ENCODE measurements around the gene KCNJ10.

The KCNJ10 gene

DNA sequence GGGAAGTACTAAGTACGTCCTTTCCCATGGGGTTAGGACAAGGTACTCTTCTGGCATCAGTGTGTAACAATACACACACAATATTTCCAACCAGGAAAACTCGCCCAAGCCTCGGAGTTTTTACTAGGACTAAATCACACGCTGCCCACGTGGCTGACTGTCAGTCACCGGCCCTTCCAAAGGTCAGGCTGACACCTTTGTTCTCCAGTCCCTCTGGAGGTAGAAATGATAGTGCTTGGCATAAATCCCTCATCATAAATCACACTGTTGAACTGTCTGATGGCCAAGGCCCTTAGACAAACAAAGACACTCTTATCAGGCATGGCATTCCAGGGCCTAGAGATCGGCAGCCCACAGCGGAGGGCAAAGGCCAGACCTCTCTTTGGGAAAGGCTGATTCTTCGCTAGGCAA, 99.0 kb downstream of the KCNJ10 start:
- TF ChIP-seq, protein P1, sequence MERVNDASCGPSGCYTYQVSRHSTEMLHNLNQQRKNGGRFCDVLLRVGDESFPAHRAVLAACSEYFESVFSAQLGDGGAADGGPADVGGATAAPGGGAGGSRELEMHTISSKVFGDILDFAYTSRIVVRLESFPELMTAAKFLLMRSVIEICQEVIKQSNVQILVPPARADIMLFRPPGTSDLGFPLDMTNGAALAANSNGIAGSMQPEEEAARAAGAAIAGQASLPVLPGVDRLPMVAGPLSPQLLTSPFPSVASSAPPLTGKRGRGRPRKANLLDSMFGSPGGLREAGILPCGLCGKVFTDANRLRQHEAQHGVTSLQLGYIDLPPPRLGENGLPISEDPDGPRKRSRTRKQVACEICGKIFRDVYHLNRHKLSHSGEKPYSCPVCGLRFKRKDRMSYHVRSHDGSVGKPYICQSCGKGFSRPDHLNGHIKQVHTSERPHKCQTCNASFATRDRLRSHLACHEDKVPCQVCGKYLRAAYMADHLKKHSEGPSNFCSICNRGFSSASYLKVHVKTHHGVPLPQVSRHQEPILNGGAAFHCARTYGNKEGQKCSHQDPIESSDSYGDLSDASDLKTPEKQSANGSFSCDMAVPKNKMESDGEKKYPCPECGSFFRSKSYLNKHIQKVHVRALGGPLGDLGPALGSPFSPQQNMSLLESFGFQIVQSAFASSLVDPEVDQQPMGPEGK (CRISPR knock-in tag; IDR thresholded peaks at IDR 0.05; ENCODE audit: borderline replicate concordance) = no peak
- TF ChIP-seq ZFP30 (CRISPR knock-in tag; IDR thresholded peaks at IDR 0.05) = no peak
- TF ChIP-seq CSDC2 (CRISPR knock-in tag; IDR thresholded peaks at IDR 0.05) = no peak
- TF ChIP-seq TCF4 (CRISPR knock-in tag; IDR thresholded peaks at IDR 0.05; ENCODE audit: borderline replicate concordance) = no peak
- TF ChIP-seq ZFP3 (CRISPR knock-in tag; IDR thresholded peaks at IDR 0.05) = no peak
- no peak for TF ChIP-seq ISL1 (CRISPR knock-in tag; IDR thresholded peaks at IDR 0.05)
- TF ChIP-seq ESRRG (CRISPR knock-in tag; IDR thresholded peaks at IDR 0.05) = no peak
- TF ChIP-seq PPARA (CRISPR knock-in tag; IDR thresholded peaks at IDR 0.05; ENCODE audit: borderline replicate concordance) = no peak
- TF ChIP-seq ARNTL (CRISPR knock-in tag; IDR thresholded peaks at IDR 0.05; ENCODE audit: borderline replicate concordance, low read depth) = no peak
- no peak for TF ChIP-seq SNAI2 (CRISPR knock-in tag; IDR thresholded peaks at IDR 0.05)
- TF ChIP-seq, protein P2, sequence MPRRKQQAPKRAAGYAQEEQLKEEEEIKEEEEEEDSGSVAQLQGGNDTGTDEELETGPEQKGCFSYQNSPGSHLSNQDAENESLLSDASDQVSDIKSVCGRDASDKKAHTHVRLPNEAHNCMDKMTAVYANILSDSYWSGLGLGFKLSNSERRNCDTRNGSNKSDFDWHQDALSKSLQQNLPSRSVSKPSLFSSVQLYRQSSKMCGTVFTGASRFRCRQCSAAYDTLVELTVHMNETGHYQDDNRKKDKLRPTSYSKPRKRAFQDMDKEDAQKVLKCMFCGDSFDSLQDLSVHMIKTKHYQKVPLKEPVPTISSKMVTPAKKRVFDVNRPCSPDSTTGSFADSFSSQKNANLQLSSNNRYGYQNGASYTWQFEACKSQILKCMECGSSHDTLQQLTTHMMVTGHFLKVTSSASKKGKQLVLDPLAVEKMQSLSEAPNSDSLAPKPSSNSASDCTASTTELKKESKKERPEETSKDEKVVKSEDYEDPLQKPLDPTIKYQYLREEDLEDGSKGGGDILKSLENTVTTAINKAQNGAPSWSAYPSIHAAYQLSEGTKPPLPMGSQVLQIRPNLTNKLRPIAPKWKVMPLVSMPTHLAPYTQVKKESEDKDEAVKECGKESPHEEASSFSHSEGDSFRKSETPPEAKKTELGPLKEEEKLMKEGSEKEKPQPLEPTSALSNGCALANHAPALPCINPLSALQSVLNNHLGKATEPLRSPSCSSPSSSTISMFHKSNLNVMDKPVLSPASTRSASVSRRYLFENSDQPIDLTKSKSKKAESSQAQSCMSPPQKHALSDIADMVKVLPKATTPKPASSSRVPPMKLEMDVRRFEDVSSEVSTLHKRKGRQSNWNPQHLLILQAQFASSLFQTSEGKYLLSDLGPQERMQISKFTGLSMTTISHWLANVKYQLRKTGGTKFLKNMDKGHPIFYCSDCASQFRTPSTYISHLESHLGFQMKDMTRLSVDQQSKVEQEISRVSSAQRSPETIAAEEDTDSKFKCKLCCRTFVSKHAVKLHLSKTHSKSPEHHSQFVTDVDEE (CRISPR knock-in tag; IDR thresholded peaks at IDR 0.05) = no peak
- TF ChIP-seq, protein P3, sequence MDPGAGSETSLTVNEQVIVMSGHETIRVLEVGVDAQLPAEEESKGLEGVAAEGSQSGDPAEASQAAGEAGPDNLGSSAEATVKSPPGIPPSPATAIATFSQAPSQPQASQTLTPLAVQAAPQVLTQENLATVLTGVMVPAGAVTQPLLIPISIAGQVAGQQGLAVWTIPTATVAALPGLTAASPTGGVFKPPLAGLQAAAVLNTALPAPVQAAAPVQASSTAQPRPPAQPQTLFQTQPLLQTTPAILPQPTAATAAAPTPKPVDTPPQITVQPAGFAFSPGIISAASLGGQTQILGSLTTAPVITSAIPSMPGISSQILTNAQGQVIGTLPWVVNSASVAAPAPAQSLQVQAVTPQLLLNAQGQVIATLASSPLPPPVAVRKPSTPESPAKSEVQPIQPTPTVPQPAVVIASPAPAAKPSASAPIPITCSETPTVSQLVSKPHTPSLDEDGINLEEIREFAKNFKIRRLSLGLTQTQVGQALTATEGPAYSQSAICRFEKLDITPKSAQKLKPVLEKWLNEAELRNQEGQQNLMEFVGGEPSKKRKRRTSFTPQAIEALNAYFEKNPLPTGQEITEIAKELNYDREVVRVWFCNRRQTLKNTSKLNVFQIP (CRISPR knock-in tag; IDR thresholded peaks at IDR 0.05; ENCODE audit: borderline replicate concordance, low read depth) = no peak
- no peak for TF ChIP-seq BACH2 (CRISPR knock-in tag; IDR thresholded peaks at IDR 0.05; ENCODE audit: borderline replicate concordance)
- TF ChIP-seq, protein P4, sequence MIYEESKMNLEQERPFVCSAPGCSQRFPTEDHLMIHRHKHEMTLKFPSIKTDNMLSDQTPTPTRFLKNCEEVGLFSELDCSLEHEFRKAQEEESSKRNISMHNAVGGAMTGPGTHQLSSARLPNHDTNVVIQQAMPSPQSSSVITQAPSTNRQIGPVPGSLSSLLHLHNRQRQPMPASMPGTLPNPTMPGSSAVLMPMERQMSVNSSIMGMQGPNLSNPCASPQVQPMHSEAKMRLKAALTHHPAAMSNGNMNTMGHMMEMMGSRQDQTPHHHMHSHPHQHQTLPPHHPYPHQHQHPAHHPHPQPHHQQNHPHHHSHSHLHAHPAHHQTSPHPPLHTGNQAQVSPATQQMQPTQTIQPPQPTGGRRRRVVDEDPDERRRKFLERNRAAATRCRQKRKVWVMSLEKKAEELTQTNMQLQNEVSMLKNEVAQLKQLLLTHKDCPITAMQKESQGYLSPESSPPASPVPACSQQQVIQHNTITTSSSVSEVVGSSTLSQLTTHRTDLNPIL (CRISPR knock-in tag; IDR thresholded peaks at IDR 0.05; ENCODE audit: low read depth) = no peak
- TF ChIP-seq ZC3H10 (CRISPR knock-in tag; IDR thresholded peaks at IDR 0.05) = no peak
- no peak for TF ChIP-seq RARB (CRISPR knock-in tag; IDR thresholded peaks at IDR 0.05)
- no peak for TF ChIP-seq OSR1 (CRISPR knock-in tag; IDR thresholded peaks at IDR 0.05)
- no peak for TF ChIP-seq ZNF565 (CRISPR knock-in tag; conservative IDR thresholded peaks at IDR 0.05; ENCODE audit: low read depth)
- ATAC-seq = no peak

DNA sequence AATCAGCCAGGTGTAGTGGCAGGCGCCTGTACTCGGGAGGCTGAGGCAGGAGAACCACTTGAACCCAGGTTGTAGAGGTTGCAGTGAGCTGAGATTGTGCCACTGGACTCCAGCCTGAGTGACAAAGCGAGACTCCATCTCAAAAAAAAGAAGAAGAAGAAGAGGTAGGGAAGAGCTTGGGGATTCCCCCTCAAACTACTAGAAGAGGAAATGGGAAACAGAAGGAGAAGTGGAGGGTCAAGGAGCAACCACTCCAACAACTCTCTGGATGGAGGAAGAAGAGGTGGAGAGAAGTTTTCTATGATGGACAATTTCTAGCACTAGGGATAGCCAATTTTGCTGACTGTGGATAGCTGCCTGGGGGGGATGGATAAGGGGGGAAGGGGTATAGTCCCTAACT, 101.1 kb downstream of the KCNJ10 start:
- ATAC-seq = no peak
- no peak for TF ChIP-seq ZFP3 (CRISPR knock-in tag; IDR thresholded peaks at IDR 0.05)
- TF ChIP-seq TCF4 (CRISPR knock-in tag; IDR thresholded peaks at IDR 0.05; ENCODE audit: borderline replicate concordance) = no peak
- no peak for TF ChIP-seq SNAI2 (CRISPR knock-in tag; IDR thresholded peaks at IDR 0.05)
- no peak for TF ChIP-seq ARNTL (CRISPR knock-in tag; IDR thresholded peaks at IDR 0.05; ENCODE audit: borderline replicate concordance, low read depth)
- TF ChIP-seq ZNF70 (CRISPR knock-in tag; IDR thresholded peaks at IDR 0.05) = no peak
- TF ChIP-seq, protein P1 (CRISPR knock-in tag; IDR thresholded peaks at IDR 0.05; ENCODE audit: borderline replicate concordance) = no peak
- no peak for TF ChIP-seq BACH2 (CRISPR knock-in tag; IDR thresholded peaks at IDR 0.05; ENCODE audit: borderline replicate concordance)

DNA sequence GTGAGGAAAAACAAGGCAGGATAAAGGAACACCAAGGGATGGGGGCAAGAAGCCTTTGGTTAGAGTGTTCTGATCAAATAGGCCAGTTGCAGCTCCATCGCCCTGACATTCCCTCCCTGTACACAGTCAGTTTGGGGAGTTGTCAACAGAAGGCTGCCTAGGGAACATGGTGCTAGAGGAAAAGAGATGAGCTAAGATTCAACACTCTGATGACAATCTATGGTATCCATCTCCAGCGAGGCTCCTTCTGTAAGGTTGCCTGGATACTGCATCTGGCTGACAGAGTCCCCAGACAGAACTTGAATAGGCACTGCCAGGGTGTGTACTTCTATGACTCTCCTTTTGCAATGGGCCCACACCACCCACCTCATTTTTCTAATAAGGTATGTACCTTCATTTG, 104.7 kb downstream of the KCNJ10 start:
- no peak for TF ChIP-seq ARNTL (CRISPR knock-in tag; IDR thresholded peaks at IDR 0.05; ENCODE audit: borderline replicate concordance, low read depth)
- TF ChIP-seq, protein P1 (CRISPR knock-in tag; IDR thresholded peaks at IDR 0.05; ENCODE audit: borderline replicate concordance) = no peak
- no peak; the same call in 2 of the 3 replicates for ATAC-seq
